Fibroblast of mammary gland (primary cell): ENCODE measurements around the gene TESK1.
"Not testable (repeated sequence)": the region's sequence is repeated elsewhere in the genome, so short reads cannot be mapped to it uniquely, and the experiment has no call there.

Experiments
- DNase-seq: peaks from one replicate; pipeline ENCODE4 v3.0.0-alpha.2; 2010; ENCODE audit warnings: low read depth
- H3K4me3 ChIP-seq: 2 replicates; pipeline ENCODE4 v1.5.1; 2011; ENCODE audit warnings: low read depth, mild to moderate bottlenecking, low read length, moderate library complexity; ENCODE audit not compliant: control insufficient read depth
- CTCF ChIP-seq: conservative IDR thresholded peaks from 2 replicates; pipeline ENCODE4 v1.5.1; 2011; ENCODE audit warnings: low read depth, low read length, inconsistent platforms; ENCODE audit not compliant: control insufficient read depth, insufficient read depth

The TESK1 gene

DNA sequence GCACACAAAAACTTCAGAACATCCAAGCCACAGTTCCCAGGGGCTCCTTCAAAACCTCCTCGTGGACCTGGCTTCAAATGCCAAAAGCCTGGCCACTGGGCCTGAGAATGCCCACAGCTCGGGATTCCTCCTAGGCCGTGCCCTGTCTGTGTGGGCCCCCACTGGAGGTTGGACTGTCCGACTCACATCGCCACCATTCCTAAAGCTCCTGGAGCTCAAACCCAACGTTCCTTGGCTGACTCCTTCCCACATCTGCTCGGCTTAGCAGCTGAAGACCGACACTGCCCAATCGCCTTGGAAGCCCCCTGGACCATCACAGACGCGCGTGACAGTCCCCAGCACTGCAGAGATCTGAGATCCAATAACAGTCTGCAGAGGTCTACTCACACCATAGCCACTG, 38.0 kb downstream of the TESK1 start:
- H3K4me3 ChIP-seq, result no peak overlapping the region
- DNase-seq, result no peak
- TF ChIP-seq CTCF, result no peak

DNA sequence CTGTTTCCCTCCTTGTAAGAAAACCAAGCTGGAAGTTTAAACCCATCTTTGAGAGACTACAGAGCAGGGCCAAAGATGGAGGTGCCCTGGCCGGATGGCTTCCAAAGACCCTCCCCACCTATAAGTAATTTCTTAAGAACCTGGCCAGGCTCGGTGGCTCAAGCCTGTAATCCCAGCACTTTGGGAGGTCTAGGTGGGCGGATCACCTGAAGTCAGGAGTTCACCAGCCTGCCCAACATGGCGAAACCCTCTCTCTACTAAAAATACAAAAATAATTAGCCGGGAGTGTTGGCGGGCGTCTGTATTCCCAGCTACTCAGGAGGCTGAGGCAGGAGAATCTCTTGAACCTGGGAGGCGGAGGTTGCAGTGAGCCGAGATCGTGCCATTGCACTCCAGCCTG, 40.7 kb downstream of the TESK1 start:
- peak overlapping the region; percentile 61 for H3K4me3 ChIP-seq
- DNase-seq, result not testable (repeated sequence)

- TF ChIP-seq CTCF, result no peak
- peak overlapping the region; percentile 61 for H3K4me3 ChIP-seq
- no peak for DNase-seq
These were observed 41.1 kb downstream of the TESK1 start for GRCh38 chr9:35646153-35646532.

- peak; percentile 84 for DNase-seq
- H3K4me3 ChIP-seq, result peak overlapping the region; percentile 61
- TF ChIP-seq CTCF, result peak; percentile 63
These were observed 41.6 kb downstream of the TESK1 start for GRCh38 chr9:35646533-35647265.

GRCh38 chr9:35649431-35650340, 44.6 kb downstream of the TESK1 start:
- TF ChIP-seq CTCF, result no peak
- peak; percentile 67 for DNase-seq
- H3K4me3 ChIP-seq, result no peak overlapping the region

DNA sequence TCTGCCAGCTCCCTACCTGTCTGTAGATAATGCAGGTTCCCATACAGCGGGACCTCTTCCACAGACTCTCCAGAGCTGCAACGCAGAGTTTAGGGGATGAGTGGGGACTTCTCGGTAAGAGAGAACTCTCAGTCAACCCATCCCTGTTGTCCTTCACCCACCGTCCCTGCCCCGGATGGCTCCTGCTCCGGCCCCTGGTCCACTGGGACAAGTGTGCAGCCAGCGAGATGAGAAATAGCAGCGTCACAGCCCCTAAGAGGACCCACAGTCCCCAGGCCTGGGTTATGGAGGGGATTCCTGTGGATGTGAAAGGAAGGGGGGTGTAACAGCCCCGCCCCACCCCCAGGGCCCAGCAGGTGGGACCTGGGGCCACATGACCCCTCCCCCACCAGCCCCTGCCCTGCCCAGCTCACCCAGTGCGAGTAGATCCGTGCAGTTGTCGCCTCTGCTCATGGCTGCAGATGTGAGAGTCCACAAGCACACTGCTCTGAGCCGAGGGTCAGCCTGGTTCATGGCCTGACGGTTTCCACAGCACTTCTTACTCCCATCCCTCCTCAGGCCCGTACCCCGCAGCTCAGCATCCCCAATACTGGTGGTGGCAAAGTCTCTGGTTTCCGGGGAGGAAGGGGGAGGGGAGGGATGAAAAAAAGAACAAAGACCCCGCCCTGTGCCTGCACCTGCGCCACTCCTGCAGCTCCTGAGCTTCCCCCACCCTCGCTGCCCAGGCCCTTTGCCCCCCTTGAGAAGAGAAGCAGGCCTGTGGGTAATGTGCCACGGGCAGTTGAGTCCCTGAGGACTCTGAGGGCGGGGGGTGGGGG, 45.5 kb downstream of the TESK1 start, which contains the start of gene SIT1:
Gene SIT1 (minus strand): TSS at position 591 of the 818 bp plus-strand sequence. CDS start 78 bp downstream, at position 513.
- no peak for DNase-seq
- no peak for TF ChIP-seq CTCF
- H3K4me3 ChIP-seq, result no peak within 1 kb of the TSS
